ENCODE data around the gene GDPD5. TPM values are rescaled to one million over a fixed set of nuclear protein-coding genes. Genes with fewer than 3 reads are reported as not detected.

GDPD5 gene
- polyA plus RNA-seq, 4 donors, result 7.4 to 12.2 (median 10.6) TPM

- no peak for DNase-seq (ENCODE audit: low read depth in 4 of 4, low spot score in 3 of 4)
Observed at GRCh38 chr11:75450826-75451821, 74.6 kb downstream of the GDPD5 start.

GRCh38 chr11:75450236-75450635, 75.5 kb downstream of the GDPD5 start:
- DNase-seq (ENCODE audit: low read depth in 4 of 4, low spot score in 3 of 4), result no peak

- DNase-seq (ENCODE audit: low read depth in 4 of 4, low spot score in 3 of 4), result no peak
Observed at GRCh38 chr11:75449776-75450175, 76.0 kb downstream of the GDPD5 start.

- no peak for DNase-seq (ENCODE audit: low read depth in 4 of 4, low spot score in 3 of 4)
Observed at GRCh38 chr11:75449271-75449670, 76.5 kb downstream of the GDPD5 start.

- DNase-seq (ENCODE audit: low read depth in 4 of 4, low spot score in 3 of 4), result no peak
Observed at GRCh38 chr11:75447415-75447814, 78.3 kb downstream of the GDPD5 start.

- peak in 1 of 4 donors; percentile 49 for DNase-seq (ENCODE audit: low read depth in 4 of 4, low spot score in 3 of 4)
Observed at GRCh38 chr11:75445315-75445953, 80.3 kb downstream of the GDPD5 start.

- DNase-seq (ENCODE audit: low read depth in 4 of 4, low spot score in 3 of 4), result no peak
Observed at GRCh38 chr11:75443043-75443442, 82.7 kb downstream of the GDPD5 start.

GRCh38 chr11:75442161-75442885, 83.4 kb downstream of the GDPD5 start:
- no peak for DNase-seq (ENCODE audit: low read depth in 4 of 4, low spot score in 3 of 4)

- no peak for DNase-seq (ENCODE audit: low read depth in 4 of 4, low spot score in 3 of 4)
Observed at GRCh38 chr11:75441804-75442132, 84.0 kb downstream of the GDPD5 start.

GRCh38 chr11:75440960-75441803, 84.6 kb downstream of the GDPD5 start:
- no peak for DNase-seq (ENCODE audit: low read depth in 4 of 4, low spot score in 3 of 4)

GRCh38 chr11:75439495-75440120, 86.1 kb downstream of the GDPD5 start:
- DNase-seq (ENCODE audit: low read depth in 4 of 4, low spot score in 3 of 4), result no peak

- DNase-seq (ENCODE audit: low read depth in 4 of 4, low spot score in 3 of 4), result no peak
Observed at GRCh38 chr11:75439026-75439425, 86.7 kb downstream of the GDPD5 start.

GRCh38 chr11:75437966-75438659, 87.6 kb downstream of the GDPD5 start:
- no peak for DNase-seq (ENCODE audit: low read depth in 4 of 4, low spot score in 3 of 4)

- DNase-seq (ENCODE audit: low read depth in 4 of 4, low spot score in 3 of 4), result no peak
Observed at GRCh38 chr11:75436806-75437205, 88.9 kb downstream of the GDPD5 start.

GRCh38 chr11:75435571-75435925, 90.2 kb downstream of the GDPD5 start:
- DNase-seq (ENCODE audit: low read depth in 4 of 4, low spot score in 3 of 4), result no peak

- no peak for DNase-seq (ENCODE audit: low read depth in 4 of 4, low spot score in 3 of 4)
Observed at GRCh38 chr11:75434886-75435570, 90.7 kb downstream of the GDPD5 start.

- DNase-seq (ENCODE audit: low read depth in 4 of 4, low spot score in 3 of 4), result no peak
Observed at GRCh38 chr11:75434051-75434450, 91.7 kb downstream of the GDPD5 start.

- DNase-seq (ENCODE audit: low read depth in 4 of 4, low spot score in 3 of 4), result no peak
Observed at GRCh38 chr11:75433443-75433842, 92.3 kb downstream of the GDPD5 start.

- no peak for DNase-seq (ENCODE audit: low read depth in 4 of 4, low spot score in 3 of 4)
Observed at GRCh38 chr11:75432911-75433321, 92.8 kb downstream of the GDPD5 start, which contains the start of gene KLHL35. KLHL35 (minus strand) TSS chr11:75433203; CDS start chr11:75430629, 2,574 bp downstream.
